Testis (tissue), 3 donors: ENCODE data around the gene NCKAP5. TPM values are rescaled to one million over a fixed set of nuclear protein-coding genes. Genes with fewer than 3 reads are reported as not detected.
"Not testable (repeated sequence)": the region's sequence is repeated elsewhere in the genome, so short reads cannot be mapped to it uniquely, and the experiment has no call there.

Source experiments
- DNase-seq: peaks from one replicate; pipeline ENCODE4 v3.0.0-alpha.2; 2019
- H3K27ac ChIP-seq, 2 donors: fragments of 200-600 bp; sonication (generic); one replicate each; pipeline ENCODE4 v1.5.1; 2019
- H3K27me3 ChIP-seq: fragments of 200-600 bp; sonication (generic); one replicate; pipeline ENCODE4 v1.5.1; 2019
- H3K36me3 ChIP-seq: fragments of 200-600 bp; sonication (generic); one replicate; pipeline ENCODE4 v1.5.1; 2017; ENCODE audit warnings: low read depth; ENCODE audit errors: missing control alignments
- H3K4me1 ChIP-seq: fragments of 200-600 bp; sonication (generic); one replicate; pipeline ENCODE4 v1.5.1; 2019
- H3K4me3 ChIP-seq, 2 donors: fragments of 200-600 bp; sonication (generic); one replicate each; pipeline ENCODE4 v1.5.1; 2017 to 2019
- H3K9me3 ChIP-seq: fragments of 200-600 bp; sonication (generic); one replicate; pipeline ENCODE4 v1.5.1; 2017
- POLR2A ChIP-seq: fragments of 450-650 bp; IDR thresholded peaks from one replicate; pipeline ENCODE4 v1.6.1; 2017; ENCODE audit warnings: antibody characterized with exemption, mild to moderate bottlenecking, moderate library complexity
- WGBS, 2 donors: methylation state at CpG; one replicate each; pipeline ENCODE4 v1.1.5; 2018; 5-methylcytosine and 5-hydroxymethylcytosine counted together
- intact Hi-C: fragments of 100-400 bp; cut with DNase I; formaldehyde crosslinking; loops from one replicate; pipeline ENCODE4 v1.15.1; 2023; ENCODE audit warnings: low total_unique reads
- polyA plus RNA-seq: library from polyadenylated mRNA; stranded (reverse); fragments of 350-450 nt; fragmentation: Illumina TruSeq; extraction: RNeasy Lipid Tissue Mini Kit (QIAGEN cat#74804); gene quantifications from one replicate; pipeline ENCODE4 v1.2.3, GENCODE V29; 2014; ENCODE audit warnings: low read depth, low replicate concordance; ENCODE audit not compliant: insufficient read depth
- total RNA-seq, 2 donors: library from RNA; depleted of rRNA; stranded (reverse); fragments of >200 nt; gene quantifications; one replicate each; pipeline ENCODE4 v1.2.3, GENCODE V29; 2016
- TF ChIP-seq, protein P1 (sequence below), 3 experiments: fragments of 450-650 bp in 2 of 3; fragments of 200-600 bp in 1 of 3; sonication (generic) in 1 of 3; IDR thresholded peaks; one replicate each; pipeline ENCODE4 v1.5.1; 2016 to 2019; ENCODE audit warnings: antibody characterized with exemption in 3 of 3, mild to moderate bottlenecking in 2 of 3, moderate library complexity in 1 of 3

The NCKAP5 gene
- total and polyA plus RNA-seq, 3 donors from 2014 or later: 3.0 to 7.6 (median 6.3) TPM

DNA sequence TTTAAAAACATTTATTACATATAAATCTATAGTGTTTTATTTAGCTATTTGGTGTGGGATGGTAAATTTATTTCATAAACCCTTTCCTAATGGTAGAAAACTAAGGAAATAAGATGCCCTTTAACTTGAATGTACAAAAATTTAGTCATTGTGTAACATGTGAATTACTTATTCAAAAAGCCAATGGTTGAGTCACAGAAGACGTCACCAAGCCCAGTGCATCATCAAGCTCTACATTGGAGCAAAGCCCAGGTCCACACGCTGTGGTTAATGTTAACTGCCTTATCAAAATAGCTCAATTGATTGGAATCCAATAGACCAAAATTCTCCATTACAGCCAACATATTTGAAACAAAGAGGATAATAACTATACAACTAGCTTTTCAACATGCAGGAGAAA is 752.7 kb downstream of the NCKAP5 start:
- Histone ChIP-seq H3K9me3 (no peaks in the 10 kb centered on the region), H3K27ac (no peak overlapping the region), H3K27me3 (no peaks in the 10 kb centered on the region), H3K36me3 (no peaks in the 10 kb centered on the region), H3K4me3 (no peak overlapping the region), H3K4me1 (no peaks in the 10 kb centered on the region)
- TF ChIP-seq, protein P1, sequence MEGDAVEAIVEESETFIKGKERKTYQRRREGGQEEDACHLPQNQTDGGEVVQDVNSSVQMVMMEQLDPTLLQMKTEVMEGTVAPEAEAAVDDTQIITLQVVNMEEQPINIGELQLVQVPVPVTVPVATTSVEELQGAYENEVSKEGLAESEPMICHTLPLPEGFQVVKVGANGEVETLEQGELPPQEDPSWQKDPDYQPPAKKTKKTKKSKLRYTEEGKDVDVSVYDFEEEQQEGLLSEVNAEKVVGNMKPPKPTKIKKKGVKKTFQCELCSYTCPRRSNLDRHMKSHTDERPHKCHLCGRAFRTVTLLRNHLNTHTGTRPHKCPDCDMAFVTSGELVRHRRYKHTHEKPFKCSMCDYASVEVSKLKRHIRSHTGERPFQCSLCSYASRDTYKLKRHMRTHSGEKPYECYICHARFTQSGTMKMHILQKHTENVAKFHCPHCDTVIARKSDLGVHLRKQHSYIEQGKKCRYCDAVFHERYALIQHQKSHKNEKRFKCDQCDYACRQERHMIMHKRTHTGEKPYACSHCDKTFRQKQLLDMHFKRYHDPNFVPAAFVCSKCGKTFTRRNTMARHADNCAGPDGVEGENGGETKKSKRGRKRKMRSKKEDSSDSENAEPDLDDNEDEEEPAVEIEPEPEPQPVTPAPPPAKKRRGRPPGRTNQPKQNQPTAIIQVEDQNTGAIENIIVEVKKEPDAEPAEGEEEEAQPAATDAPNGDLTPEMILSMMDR (IDR thresholded peaks at IDR 0.05): no peak
- no peak for TF ChIP-seq POLR2A
- intact Hi-C loops: no loop called here
- 68 to 77% methylated on average over 2 of the region's 2 CpGs for WGBS, 2 donors
- DNase-seq: no peak

- 55 to 84% methylated on average over 3 of the region's 3 CpGs for WGBS, 2 donors
- Histone ChIP-seq H3K27ac (no peak overlapping the region), H3K4me1 (no peaks in the 10 kb centered on the region), H3K4me3 (no peak overlapping the region), H3K36me3 (no peaks in the 10 kb centered on the region), H3K27me3 (no peaks in the 10 kb centered on the region), H3K9me3 (no peaks in the 10 kb centered on the region)
- intact Hi-C loops: no loop called here
- no peak for DNase-seq
- no peak for TF ChIP-seq POLR2A
- TF ChIP-seq, protein P1 (IDR thresholded peaks at IDR 0.05): no peak
Measured at GRCh38 chr2:132814651-132815050, 753.6 kb downstream of the NCKAP5 start.

GRCh38 chr2:132813422-132813821 is 754.8 kb downstream of the NCKAP5 start:
- no peak overlapping the region for H3K4me3 ChIP-seq
- H3K36me3 ChIP-seq: no peaks in the 10 kb centered on the region
- H3K27me3 ChIP-seq: no peaks in the 10 kb centered on the region
- H3K27ac ChIP-seq: no peak overlapping the region
- WGBS, 2 donors: 80 to 87% methylated on average over 2 of the region's 2 CpGs
- H3K9me3 ChIP-seq: no peaks in the 10 kb centered on the region
- H3K4me1 ChIP-seq: no peaks in the 10 kb centered on the region
- intact Hi-C loops: no loop called here
- no peak for DNase-seq
- no peak for TF ChIP-seq POLR2A
- TF ChIP-seq, protein P1 (IDR thresholded peaks at IDR 0.05): no peak

- TF ChIP-seq POLR2A: no peak
- TF ChIP-seq, protein P1 (IDR thresholded peaks at IDR 0.05): no peak
- 79 to 83% methylated on average over 7 to 9 of the region's 9 CpGs for WGBS, 2 donors
Measured at GRCh38 chr2:132811148-132811915, 756.9 kb downstream of the NCKAP5 start.

DNA sequence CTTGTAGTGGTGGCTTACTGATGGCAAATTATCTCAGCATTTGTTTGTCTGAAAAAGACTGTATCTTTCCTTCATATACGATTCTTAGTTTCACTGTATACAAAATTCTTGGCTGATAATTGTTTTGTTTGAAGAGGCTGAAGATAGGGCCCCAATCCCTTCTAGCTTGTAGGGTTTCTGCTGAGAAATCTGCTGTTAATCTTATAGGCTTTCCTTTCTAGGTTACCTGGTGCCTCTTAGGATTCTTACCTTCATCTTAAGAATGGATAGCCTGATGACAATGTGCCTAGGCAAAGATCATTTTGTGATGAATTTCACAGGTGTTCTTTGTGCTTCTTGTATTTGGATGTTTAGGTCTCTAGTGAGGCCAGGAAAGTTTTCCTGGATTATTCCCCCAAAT is 758.3 kb downstream of the NCKAP5 start:
- intact Hi-C loops, H3K9me3 ChIP-seq, H3K36me3 ChIP-seq, DNase-seq, H3K4me3 ChIP-seq, H3K27ac ChIP-seq, H3K27me3 ChIP-seq, H3K4me1 ChIP-seq: not testable (repeated sequence)
- WGBS, 2 donors: 82 to 92% methylated on average over 1 of the region's 1 CpG

More at GRCh38 chr2:132811148-132811915, 756.9 kb downstream of the NCKAP5 start:
- no peaks in the 10 kb centered on the region for H3K9me3 ChIP-seq
- no peak overlapping the region for H3K27ac ChIP-seq
- H3K36me3 ChIP-seq: no peaks in the 10 kb centered on the region
- H3K4me3 ChIP-seq: no peak overlapping the region
- intact Hi-C loops: no loop called here
- no peaks in the 10 kb centered on the region for H3K4me1 ChIP-seq
- DNase-seq: no peak
- no peaks in the 10 kb centered on the region for H3K27me3 ChIP-seq
